ENCODE data around the gene GABARAPL1.

DNA sequence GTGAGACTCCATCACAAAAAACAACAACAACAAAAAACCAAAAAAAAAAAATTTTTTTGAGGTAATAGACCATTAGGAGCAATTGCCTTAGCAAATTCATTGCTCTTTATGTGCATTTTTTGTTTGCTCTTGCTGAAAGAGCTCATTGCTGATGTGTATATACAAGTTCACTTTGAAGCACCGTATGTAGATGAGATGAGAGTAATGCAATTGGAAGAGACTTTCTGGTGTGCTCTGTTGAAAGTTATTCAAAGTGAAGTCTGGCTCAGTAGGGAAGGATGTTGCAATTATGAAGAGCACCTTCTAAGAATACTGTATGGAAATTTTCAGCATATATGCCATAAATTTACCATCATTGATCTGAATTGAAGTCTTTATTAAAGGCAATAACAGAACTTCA lies 48.2 kb downstream of the GABARAPL1 start:
- TF ChIP-seq, protein P1, sequence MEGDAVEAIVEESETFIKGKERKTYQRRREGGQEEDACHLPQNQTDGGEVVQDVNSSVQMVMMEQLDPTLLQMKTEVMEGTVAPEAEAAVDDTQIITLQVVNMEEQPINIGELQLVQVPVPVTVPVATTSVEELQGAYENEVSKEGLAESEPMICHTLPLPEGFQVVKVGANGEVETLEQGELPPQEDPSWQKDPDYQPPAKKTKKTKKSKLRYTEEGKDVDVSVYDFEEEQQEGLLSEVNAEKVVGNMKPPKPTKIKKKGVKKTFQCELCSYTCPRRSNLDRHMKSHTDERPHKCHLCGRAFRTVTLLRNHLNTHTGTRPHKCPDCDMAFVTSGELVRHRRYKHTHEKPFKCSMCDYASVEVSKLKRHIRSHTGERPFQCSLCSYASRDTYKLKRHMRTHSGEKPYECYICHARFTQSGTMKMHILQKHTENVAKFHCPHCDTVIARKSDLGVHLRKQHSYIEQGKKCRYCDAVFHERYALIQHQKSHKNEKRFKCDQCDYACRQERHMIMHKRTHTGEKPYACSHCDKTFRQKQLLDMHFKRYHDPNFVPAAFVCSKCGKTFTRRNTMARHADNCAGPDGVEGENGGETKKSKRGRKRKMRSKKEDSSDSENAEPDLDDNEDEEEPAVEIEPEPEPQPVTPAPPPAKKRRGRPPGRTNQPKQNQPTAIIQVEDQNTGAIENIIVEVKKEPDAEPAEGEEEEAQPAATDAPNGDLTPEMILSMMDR (IDR thresholded peaks at IDR 0.05), result no peak
- no peak for TF ChIP-seq POLR2A (IDR thresholded peaks at IDR 0.05)

Measured in thyroid gland (tissue), 4 donors.